Liver (tissue), 9 donors: Measurements from ENCODE around the gene MBNL2. TPM values are rescaled to one million over a fixed set of nuclear protein-coding genes. Genes with fewer than 3 reads are reported as not detected.

Experiments
- DNase-seq: peaks from one replicate; pipeline ENCODE4 v3.0.0-alpha.2; 2017; ENCODE audit warnings: low spot score
- H3K27ac ChIP-seq, 2 donors: one replicate each; pipeline ENCODE4 v1.7.0; 2013; ENCODE audit warnings: inconsistent platforms in 2 of 2, low read length in 2 of 2, control low read depth in 1 of 2, low read depth in 1 of 2, mild to moderate bottlenecking in 1 of 2
- H3K27me3 ChIP-seq, 4 donors: one replicate each; pipeline versions ENCODE4 v1.6.1 to v1.7.0; 2013; ENCODE audit warnings: low read length in 3 of 4, inconsistent platforms in 1 of 4, mild to moderate bottlenecking in 1 of 4, moderate library complexity in 1 of 4; ENCODE audit not compliant: control insufficient read depth in 4 of 4, insufficient read depth in 4 of 4
- H3K36me3 ChIP-seq, 4 donors: one replicate each; pipeline versions ENCODE4 v1.6.1 to v1.7.0; 2013; ENCODE audit warnings: low read length in 3 of 4, mild to moderate bottlenecking in 3 of 4, low read depth in 1 of 4, moderate library complexity in 1 of 4; ENCODE audit not compliant: control insufficient read depth in 4 of 4, insufficient read depth in 3 of 4
- H3K4me1 ChIP-seq, 4 donors: one replicate each; pipeline versions ENCODE4 v1.6.1 to v1.7.0; 2013; ENCODE audit warnings: low read length in 3 of 4, mild to moderate bottlenecking in 3 of 4, moderate library complexity in 1 of 4; ENCODE audit not compliant: control insufficient read depth in 4 of 4, insufficient read depth in 4 of 4
- H3K4me3 ChIP-seq, 3 donors: one replicate each; pipeline versions ENCODE4 v1.6.1 to v1.7.0; 2013; ENCODE audit warnings: low read length in 3 of 3, control low read depth in 1 of 3, low read depth in 1 of 3, mild to moderate bottlenecking in 1 of 3
- H3K9ac ChIP-seq, 2 donors: one replicate each; pipeline ENCODE4 v1.7.0; 2013; ENCODE audit warnings: low read length in 2 of 2, mild to moderate bottlenecking in 2 of 2, moderate library complexity in 2 of 2, control low read depth in 1 of 2, low read depth in 1 of 2
- H3K9me3 ChIP-seq, 4 donors: one replicate each; pipeline versions ENCODE4 v1.6.1 to v1.7.0; 2013; ENCODE audit warnings: low read length in 3 of 4; ENCODE audit not compliant: control insufficient read depth in 4 of 4
- CTCF ChIP-seq: fragments of 150-350 bp; IDR thresholded peaks from 2 replicates; pipeline ENCODE4 v1.5.1; 2017; ENCODE audit warnings: improper control_type of control experiment, low read depth, low read length; ENCODE audit not compliant: missing input control
- FOXA2 ChIP-seq: IDR thresholded peaks from 2 replicates; pipeline ENCODE4 v1.6.1; 2016; ENCODE audit warnings: antibody characterized with exemption
- HNF4A ChIP-seq, 2 donors: conservative IDR thresholded peaks; 2 replicates each; pipeline ENCODE4 v1.6.1; 2016; ENCODE audit warnings: antibody characterized with exemption in 2 of 2, mild to moderate bottlenecking in 2 of 2
- HNF4G ChIP-seq: IDR thresholded peaks from 2 replicates; pipeline ENCODE4 v1.6.1; 2016; ENCODE audit warnings: antibody characterized with exemption
- NR2F2 ChIP-seq: IDR thresholded peaks from 2 replicates; pipeline ENCODE4 v1.6.1; 2016; ENCODE audit warnings: antibody characterized with exemption
- RAD21 ChIP-seq, 2 donors: IDR thresholded peaks; 2 replicates each; pipeline ENCODE4 v1.6.1; 2016; ENCODE audit warnings: antibody characterized with exemption in 2 of 2, mild to moderate bottlenecking in 2 of 2
- RXRA ChIP-seq, 2 donors: IDR thresholded peaks; 2 replicates each; pipeline ENCODE4 v1.6.1; 2017 to 2018; ENCODE audit warnings: antibody characterized with exemption in 2 of 2, mild to moderate bottlenecking in 1 of 2
- SP1 ChIP-seq: IDR thresholded peaks from 2 replicates; pipeline ENCODE4 v1.6.1; 2018; ENCODE audit warnings: antibody characterized with exemption, mild to moderate bottlenecking
- TAF1 ChIP-seq: conservative IDR thresholded peaks from 2 replicates; pipeline ENCODE4 v1.6.1; 2016; ENCODE audit warnings: antibody characterized with exemption, mild to moderate bottlenecking
- YY1 ChIP-seq: IDR thresholded peaks from 2 replicates; pipeline ENCODE4 v1.6.1; 2016; ENCODE audit warnings: antibody characterized with exemption, mild to moderate bottlenecking
- WGBS: extraction: QIAGEN DNeasy Blood & Tissue Kit; methylation state at CpG from one replicate; pipeline ENCODE4 v1.1.7; 2013; 5-methylcytosine and 5-hydroxymethylcytosine counted together
- polyA plus RNA-seq, 2 donors: library from polyadenylated mRNA; stranded (reverse) in 1 of 2; unstranded in 1 of 2; fragments of 200-250 nt in 1 of 2; fragments of >200 nt in 1 of 2; fragmentation: Nextera tagmentation in 1 of 2; extraction: Ambion mirVana in 1 of 2; gene quantifications; one replicate each; pipeline versions ENCODE4 v1.2.1 to v1.2.3, GENCODE V29; 2013 to 2015
- total RNA-seq, 2 donors: library from RNA; depleted of rRNA; stranded (reverse); fragments of >200 nt; gene quantifications; one replicate each; pipeline ENCODE4 v1.2.3, GENCODE V29; 2014
- TF ChIP-seq, protein P1 (sequence below): IDR thresholded peaks from 2 replicates; pipeline ENCODE4 v1.6.1; 2016; ENCODE audit warnings: antibody characterized with exemption
- TF ChIP-seq, protein P2 (sequence below): IDR thresholded peaks from 2 replicates; pipeline ENCODE4 v1.6.1; 2016; ENCODE audit warnings: antibody characterized with exemption
- donor health status: healthy.
- donor health status: healthy.
- donor health status: healthy.
- donor health status: healthy.
- donor health status: healthy.

The MBNL2 gene
- total and polyA plus RNA-seq, 4 donors, result 16.0 to 49.6 (median 36.8) TPM

GRCh38 chr13:97262058-97262457 is 39.9 kb downstream of the MBNL2 start:
- no peak for DNase-seq
- Histone ChIP-seq H3K4me1 (peaks cover 24 to 55% (median 39%) of the 10 kb centered on the region in 4 donors), H3K4me3 (no peak overlapping the region), H3K9ac (no peak overlapping the region), H3K27ac (peak overlapping the region; percentile 77 to 85), H3K9me3 (no peaks in the 10 kb centered on the region), H3K27me3 (no peaks in the 10 kb centered on the region), H3K36me3 (no peaks in the 10 kb centered on the region)
- 75% methylated on average over 8 of the region's 8 CpGs for WGBS
- TF ChIP-seq CTCF (no peak), TAF1 (no peak), NR2F2 (no peak), HNF4G (no peak)

GRCh38 chr13:97263160-97263559 is 41.0 kb downstream of the MBNL2 start:
- Histone ChIP-seq H3K27me3 (no peaks in the 10 kb centered on the region), H3K4me3 (no peak overlapping the region), H3K9ac (no peak overlapping the region), H3K27ac (no peak overlapping the region), H3K36me3 (no peaks in the 10 kb centered on the region), H3K4me1 (peaks cover 21 to 46% (median 36%) of the 10 kb centered on the region in 4 donors), H3K9me3 (no peaks in the 10 kb centered on the region)
- TF ChIP-seq FOXA2 (no peak), RAD21 (IDR thresholded peaks at IDR 0.05) (peak in 1 of 2 donors; percentile 4), SP1 (no peak), YY1 (no peak), HNF4A (conservative IDR thresholded peaks at IDR 0.05) (peak in 1 of 2 donors; percentile 6), RXRA (IDR thresholded peaks at IDR 0.05) (no peak)
- TF ChIP-seq, protein P1, sequence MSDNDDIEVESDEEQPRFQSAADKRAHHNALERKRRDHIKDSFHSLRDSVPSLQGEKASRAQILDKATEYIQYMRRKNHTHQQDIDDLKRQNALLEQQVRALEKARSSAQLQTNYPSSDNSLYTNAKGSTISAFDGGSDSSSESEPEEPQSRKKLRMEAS, result no peak
- DNase-seq, result no peak
- WGBS, result 53% methylated on average over 1 of the region's 1 CpG

GRCh38 chr13:97264663-97265062 is 42.5 kb downstream of the MBNL2 start:
- H3K36me3 ChIP-seq, result no peaks in the 10 kb centered on the region
- no peaks in the 10 kb centered on the region for H3K27me3 ChIP-seq
- no peak overlapping the region for H3K4me3 ChIP-seq
- peaks cover 17 to 34% (median 28%) of the 10 kb centered on the region in 4 donors for H3K4me1 ChIP-seq
- H3K27ac ChIP-seq, result no peak overlapping the region
- DNase-seq, result no peak
- H3K9me3 ChIP-seq, result no peaks in the 10 kb centered on the region
- TF ChIP-seq YY1 (no peak), TAF1 (no peak), HNF4G (no peak), FOXA2 (no peak), NR2F2 (peak; percentile 11)
- TF ChIP-seq, protein P2, sequence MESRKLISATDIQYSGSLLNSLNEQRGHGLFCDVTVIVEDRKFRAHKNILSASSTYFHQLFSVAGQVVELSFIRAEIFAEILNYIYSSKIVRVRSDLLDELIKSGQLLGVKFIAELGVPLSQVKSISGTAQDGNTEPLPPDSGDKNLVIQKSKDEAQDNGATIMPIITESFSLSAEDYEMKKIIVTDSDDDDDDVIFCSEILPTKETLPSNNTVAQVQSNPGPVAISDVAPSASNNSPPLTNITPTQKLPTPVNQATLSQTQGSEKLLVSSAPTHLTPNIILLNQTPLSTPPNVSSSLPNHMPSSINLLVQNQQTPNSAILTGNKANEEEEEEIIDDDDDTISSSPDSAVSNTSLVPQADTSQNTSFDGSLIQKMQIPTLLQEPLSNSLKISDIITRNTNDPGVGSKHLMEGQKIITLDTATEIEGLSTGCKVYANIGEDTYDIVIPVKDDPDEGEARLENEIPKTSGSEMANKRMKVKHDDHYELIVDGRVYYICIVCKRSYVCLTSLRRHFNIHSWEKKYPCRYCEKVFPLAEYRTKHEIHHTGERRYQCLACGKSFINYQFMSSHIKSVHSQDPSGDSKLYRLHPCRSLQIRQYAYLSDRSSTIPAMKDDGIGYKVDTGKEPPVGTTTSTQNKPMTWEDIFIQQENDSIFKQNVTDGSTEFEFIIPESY, result no peak
- TF ChIP-seq, protein P1, result no peak
- no peak overlapping the region for H3K9ac ChIP-seq
- WGBS, result 82% methylated on average over 3 of the region's 3 CpGs
